ENCODE data around the gene PIGR. TPM values are rescaled to one million over a fixed set of nuclear protein-coding genes. Genes with fewer than 3 reads are reported as not detected.

PIGR gene
- total RNA-seq, 2 experiments from 2014 or later, result not detected

DNA sequence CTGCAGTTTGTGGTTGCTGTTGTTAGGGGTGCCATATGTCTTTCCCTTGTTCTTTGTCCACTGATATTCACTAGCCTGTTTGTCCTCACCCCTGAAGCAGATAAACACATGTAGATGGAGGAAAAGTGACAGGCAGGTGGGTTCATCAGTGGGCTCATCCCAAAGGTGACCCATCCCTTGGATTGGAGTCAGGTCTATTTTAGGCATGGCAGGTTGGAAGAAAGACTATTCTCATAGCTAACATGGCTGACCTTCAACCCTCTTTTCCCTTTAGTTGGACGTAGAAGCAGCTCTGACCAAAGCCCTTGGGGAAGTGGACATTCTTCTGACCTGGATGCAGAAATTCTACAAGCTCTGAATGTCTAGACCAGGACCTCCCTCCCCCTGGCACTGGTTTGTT is 43.6 kb downstream of the PIGR start:
- Histone ChIP-seq H3K4me3 (ENCODE audit: low read length) (no peak overlapping the region), H3K27ac (ENCODE audit: low read depth in 1 of 2, low read length in 2 of 2) (peak overlapping the region in 1 of 2 donors; percentile 7), H3K27me3 (ENCODE audit: control insufficient read depth in 1 of 2, insufficient read depth in 2 of 2, low read length in 2 of 2) (no peaks in the 10 kb centered on the region), H3K9me3 (ENCODE audit: control insufficient read depth in 1 of 2, insufficient read depth in 1 of 2, low read length in 2 of 2) (no peaks in the 10 kb centered on the region), H3K36me3 (ENCODE audit: insufficient read depth, low read length) (peaks cover 46% of the 10 kb centered on the region), H3K4me1 (ENCODE audit: insufficient read depth, low read length) (peaks cover 59% of the 10 kb centered on the region)
- ATAC-seq (ENCODE audit: poor library complexity) (no peak), DNase-seq (no peak)
- Mint-ChIP-seq H3K27ac (peak overlapping the region; percentile 90), H3K4me1 (ENCODE audit: low read depth) (peaks cover 91% of the 10 kb centered on the region), H3K4me3 (no peak overlapping the region), H3K27me3 (no peaks in the 10 kb centered on the region), H3K36me3 (ENCODE audit: low read depth) (peaks cover 76% of the 10 kb centered on the region), H3K9me3 (no peaks in the 10 kb centered on the region)
- POLR2A ChIA-PET, result interaction anchor here (1.0 to 13.4 kb wide), 8 partner anchors 8 to 187 kb away, joined by 3 to 384 read pairs (median 4); partner anchors contain the start of gene FCMR
- no peak for TF ChIP-seq CTCF (IDR thresholded peaks at IDR 0.05)
- intact Hi-C loops (cut with DNase I, micrococcal nuclease), result no loop called here
- CTCF ChIA-PET, result no interaction called here

DNA sequence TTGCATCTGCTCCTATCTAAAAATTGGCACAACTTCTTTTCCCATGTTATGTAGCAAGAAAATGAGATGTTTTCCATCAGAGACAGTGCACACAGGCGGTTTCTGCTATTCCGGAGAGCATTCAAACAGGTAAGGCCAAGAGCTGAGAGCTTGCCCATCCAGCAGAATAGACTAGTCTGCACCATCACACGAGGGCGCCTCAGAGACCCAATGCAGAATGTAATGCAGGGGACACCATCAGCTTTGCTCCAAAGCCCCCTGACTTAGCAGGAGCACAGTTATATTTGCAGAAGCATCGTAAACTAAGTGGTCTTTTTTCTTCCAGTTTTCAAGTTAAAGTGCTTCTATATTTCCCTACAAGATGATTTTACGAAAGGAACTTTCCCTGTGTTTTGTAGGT is 44.3 kb downstream of the PIGR start:
- DNase-seq (no peak), ATAC-seq (ENCODE audit: poor library complexity) (no peak)
- no peaks in the 10 kb centered on the region for H3K27me3 Mint-ChIP-seq
- Histone ChIP-seq H3K27ac (ENCODE audit: low read depth in 1 of 2, low read length in 2 of 2) (no peak overlapping the region), H3K9me3 (ENCODE audit: control insufficient read depth in 1 of 2, insufficient read depth in 1 of 2, low read length in 2 of 2) (no peaks in the 10 kb centered on the region), H3K36me3 (ENCODE audit: insufficient read depth, low read length) (peaks cover 40% of the 10 kb centered on the region), H3K27me3 (ENCODE audit: control insufficient read depth in 1 of 2, insufficient read depth in 2 of 2, low read length in 2 of 2) (no peaks in the 10 kb centered on the region), H3K4me3 (ENCODE audit: low read length) (no peak overlapping the region), H3K4me1 (ENCODE audit: insufficient read depth, low read length) (peaks cover 52% of the 10 kb centered on the region)
- H3K36me3 Mint-ChIP-seq (ENCODE audit: low read depth), result peaks cover 68% of the 10 kb centered on the region
- peaks cover 91% of the 10 kb centered on the region for H3K4me1 Mint-ChIP-seq (ENCODE audit: low read depth)
- no peak for TF ChIP-seq CTCF (IDR thresholded peaks at IDR 0.05)
- H3K9me3 Mint-ChIP-seq, result no peaks in the 10 kb centered on the region
- CTCF ChIA-PET, result no interaction called here
- POLR2A ChIA-PET, result interaction anchor here (0.9 to 13.4 kb wide), 14 partner anchors 8 to 186 kb away, joined by 3 to 384 read pairs (median 4); partner anchors contain the start of gene FCMR
- peak overlapping the region; percentile 90 for H3K27ac Mint-ChIP-seq
- no peak overlapping the region for H3K4me3 Mint-ChIP-seq
- intact Hi-C loops (cut with DNase I, micrococcal nuclease), result no loop called here

- H3K9me3 ChIP-seq (ENCODE audit: control insufficient read depth in 1 of 2, insufficient read depth in 1 of 2, low read length in 2 of 2), result no peaks in the 10 kb centered on the region
- DNase-seq (no peak), ATAC-seq (ENCODE audit: poor library complexity) (no peak)
- peak overlapping the region; percentile 16 to 37 for H3K27ac ChIP-seq (ENCODE audit: low read depth in 1 of 2, low read length in 2 of 2)
- CTCF ChIA-PET, result interaction anchor here (0.9 to 1.7 kb wide), 2 partner anchors 9 to 11 kb away, joined by 4 to 5 read pairs; no protein-coding TSS in a partner anchor
- POLR2A ChIA-PET, result interaction anchor here (0.9 to 13.4 kb wide), 18 partner anchors 8 to 165 kb away, joined by 3 to 384 read pairs (median 7); partner anchors contain the start of genes FCMR and IL20
- Mint-ChIP-seq H3K27me3 (no peaks in the 10 kb centered on the region), H3K27ac (peak overlapping the region; percentile 90), H3K9me3 (no peaks in the 10 kb centered on the region), H3K4me3 (no peak overlapping the region), H3K4me1 (ENCODE audit: low read depth) (peaks cover 91% of the 10 kb centered on the region), H3K36me3 (ENCODE audit: low read depth) (peaks cover 50% of the 10 kb centered on the region)
- no peak overlapping the region for H3K4me3 ChIP-seq (ENCODE audit: low read length)
- H3K36me3 ChIP-seq (ENCODE audit: insufficient read depth, low read length), result peaks cover 28% of the 10 kb centered on the region
- no peak for TF ChIP-seq CTCF (IDR thresholded peaks at IDR 0.05)
- intact Hi-C loops (cut with DNase I, micrococcal nuclease), result no loop called here
- peaks cover 40% of the 10 kb centered on the region for H3K4me1 ChIP-seq (ENCODE audit: insufficient read depth, low read length)
- no peaks in the 10 kb centered on the region for H3K27me3 ChIP-seq (ENCODE audit: control insufficient read depth in 1 of 2, insufficient read depth in 2 of 2, low read length in 2 of 2)
Measured at GRCh38 chr1:206900149-206900548, 46.1 kb downstream of the PIGR start.

All from CD4-positive, alpha-beta T cell (primary cell).